ENCODE results near the gene EPHA4.
A peak's percentile ranks its signal among the peaks of the same experiment; 100 is the strongest.

The EPHA4 gene

GRCh38 chr2:221439761-221440479, 132.2 kb downstream of the EPHA4 start:
- no peak for DNase-seq (ENCODE audit: low spot score)

- DNase-seq (ENCODE audit: low spot score) = no peak
Observed at GRCh38 chr2:221437056-221437455, 135.0 kb downstream of the EPHA4 start.

- DNase-seq (ENCODE audit: low spot score) = no peak
Observed at GRCh38 chr2:221435171-221435570, 136.9 kb downstream of the EPHA4 start.

DNA sequence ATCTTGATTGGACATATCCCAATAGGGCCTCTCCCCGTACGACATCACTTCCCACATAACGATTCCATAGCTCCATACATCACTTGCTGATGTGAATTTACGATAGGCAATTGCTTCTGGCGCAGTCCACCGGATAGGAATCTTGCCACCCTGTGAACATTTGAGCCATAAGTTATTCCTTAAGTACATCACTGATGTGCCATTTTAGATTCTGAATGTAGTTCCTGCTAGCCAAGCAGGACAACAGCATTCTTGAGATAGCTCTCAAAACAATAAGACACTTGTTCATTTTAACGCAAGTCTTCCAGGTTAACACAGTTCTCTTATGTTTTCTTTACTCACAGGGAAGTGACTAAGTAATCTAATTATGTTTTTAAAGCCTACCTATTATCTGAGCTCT, 138.0 kb downstream of the EPHA4 start:
- no peak for DNase-seq (ENCODE audit: low spot score)

DNA sequence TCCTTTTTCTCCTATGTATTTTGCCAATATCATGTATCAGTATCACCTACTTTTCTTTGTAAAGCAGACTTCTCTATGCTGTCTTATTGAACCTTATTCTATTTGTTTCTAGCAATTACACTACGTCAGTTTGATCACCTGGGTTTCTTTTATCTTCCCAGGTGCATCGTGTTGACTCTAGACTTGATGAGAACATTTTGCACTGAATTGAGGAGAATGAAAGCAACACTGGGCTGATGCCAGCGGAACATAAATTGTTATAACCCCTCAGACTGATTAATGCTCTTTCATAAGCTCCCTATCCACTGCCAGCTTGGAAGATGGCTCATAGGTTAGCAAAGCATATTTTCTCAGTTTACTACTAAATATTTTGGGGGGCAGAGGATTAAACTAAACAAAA, 140.6 kb downstream of the EPHA4 start:
- DNase-seq (ENCODE audit: low spot score) = no peak

GRCh38 chr2:221429741-221430491, 142.2 kb downstream of the EPHA4 start:
- peak; percentile 55 for DNase-seq (ENCODE audit: low spot score)

DNA sequence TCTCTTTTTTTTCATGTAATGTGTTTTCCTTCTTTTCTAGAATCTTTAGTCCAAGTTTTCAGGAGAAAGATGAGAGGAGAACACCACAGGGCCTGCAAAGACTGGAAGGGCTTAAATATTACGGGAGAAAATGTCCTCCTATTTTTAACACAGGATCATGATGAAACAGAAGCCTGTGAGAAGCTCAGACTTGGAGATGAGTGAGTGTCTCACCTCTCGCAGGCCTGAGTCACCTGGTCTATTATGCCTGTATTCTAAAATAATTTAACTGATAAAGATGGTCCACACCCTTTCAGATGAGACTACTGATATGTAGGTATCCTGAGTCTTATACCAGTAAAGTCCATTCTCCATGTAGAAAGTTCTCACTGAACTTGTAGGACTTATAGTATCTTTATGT, 143.2 kb downstream of the EPHA4 start:
- DNase-seq (ENCODE audit: low spot score) = no peak

GRCh38 chr2:221426929-221427328, 145.2 kb downstream of the EPHA4 start:
- no peak for DNase-seq (ENCODE audit: low spot score)

DNA sequence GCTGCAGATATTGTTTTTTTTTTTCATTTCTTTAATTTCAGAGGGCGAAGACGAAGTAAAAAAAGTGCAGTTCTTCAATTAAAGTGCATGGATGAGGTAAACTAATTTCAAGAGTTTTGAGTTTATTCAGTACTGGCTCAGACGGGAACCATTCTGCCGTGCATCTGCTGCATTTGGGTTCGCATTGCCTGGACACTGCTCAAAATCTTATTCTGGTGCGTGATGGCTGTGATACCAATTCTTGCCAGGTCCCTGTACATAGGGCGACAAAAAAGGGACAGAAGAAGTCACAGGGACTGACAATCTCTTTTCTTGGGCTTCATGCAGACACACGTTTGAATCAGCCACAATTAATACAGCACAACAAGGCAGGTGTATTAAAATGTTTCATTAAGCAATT, 146.2 kb downstream of the EPHA4 start:
- DNase-seq (ENCODE audit: low spot score) = no peak

DNA sequence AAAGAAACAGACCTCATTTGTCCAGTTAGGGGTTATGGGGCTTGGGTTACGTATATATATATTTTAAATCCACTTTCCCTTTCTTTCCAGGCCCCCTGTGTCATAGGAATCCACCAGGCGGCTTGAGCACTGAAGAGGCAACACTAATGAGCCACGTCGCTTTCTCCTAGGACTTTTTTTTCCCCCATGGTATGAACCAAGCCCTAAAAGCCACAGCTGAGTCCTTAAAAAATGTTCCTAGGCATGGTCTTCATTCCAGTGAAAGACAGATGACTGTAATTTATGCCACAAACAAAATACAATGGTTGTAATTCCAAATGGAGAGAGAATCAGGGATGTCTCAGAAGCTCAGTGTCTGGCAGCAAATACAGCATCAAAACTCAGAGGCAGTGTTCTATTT, 146.8 kb downstream of the EPHA4 start:
- no peak for DNase-seq (ENCODE audit: low spot score)

DNA sequence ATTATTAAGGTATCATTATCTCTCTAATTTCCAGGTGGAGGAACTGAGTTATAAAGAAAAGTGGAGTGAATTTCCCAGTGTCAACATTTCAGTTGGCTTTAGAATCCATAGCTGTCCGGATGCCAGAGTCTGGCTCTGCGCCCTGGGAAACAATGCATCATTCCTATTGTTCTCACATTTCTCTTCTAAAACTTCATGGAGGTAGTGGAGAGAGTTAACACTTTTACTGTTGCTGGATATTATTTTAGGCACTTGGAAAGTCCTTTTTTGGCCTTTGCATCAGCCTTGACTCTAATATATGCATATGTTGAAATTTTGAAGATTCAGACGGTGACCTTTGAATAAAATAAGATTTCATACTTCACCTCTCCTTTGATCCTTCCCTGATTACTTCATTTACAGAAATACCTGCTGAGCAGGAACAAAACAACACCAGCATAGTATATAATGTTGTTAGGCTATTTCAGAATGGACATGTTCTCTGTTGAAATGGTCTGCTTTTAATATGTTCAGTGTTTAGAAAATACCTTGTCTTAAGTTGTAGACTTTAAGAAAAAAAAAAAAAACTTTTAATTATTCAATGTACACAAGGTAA, 148.8 kb downstream of the EPHA4 start:
- no peak for DNase-seq (ENCODE audit: low spot score)

DNA sequence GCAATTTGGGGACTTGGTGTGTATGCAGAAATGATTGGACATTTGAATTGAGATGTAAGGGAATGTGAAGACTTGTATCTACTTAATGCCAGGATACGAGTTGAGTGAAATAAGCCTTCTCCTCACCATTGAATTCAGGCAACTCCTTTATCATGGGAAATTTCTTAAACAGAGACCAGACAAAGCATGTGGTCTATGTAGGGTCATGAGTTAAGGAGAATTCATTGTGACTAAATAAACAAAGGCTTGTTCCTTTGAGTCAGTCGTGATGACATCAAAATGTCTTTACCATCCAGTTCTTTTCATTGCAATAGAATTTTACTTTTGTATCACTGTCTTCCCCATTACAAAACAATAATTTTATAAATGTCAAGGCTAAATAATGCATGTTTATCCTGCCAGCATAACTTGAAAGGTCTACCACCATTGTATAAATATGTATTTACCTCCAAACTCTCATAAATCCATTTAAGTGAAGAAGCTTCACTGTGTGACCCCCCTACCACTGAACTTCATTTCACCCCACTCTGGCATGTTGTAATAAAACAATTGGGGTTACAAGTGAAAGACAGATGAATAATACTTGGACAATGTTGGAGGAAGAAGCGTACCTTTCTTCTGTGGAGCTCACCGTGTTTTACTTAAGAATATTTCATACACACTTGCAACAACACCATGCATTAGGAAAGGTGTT, 149.4 kb downstream of the EPHA4 start:
- DNase-seq (ENCODE audit: low spot score) = no peak

DNA sequence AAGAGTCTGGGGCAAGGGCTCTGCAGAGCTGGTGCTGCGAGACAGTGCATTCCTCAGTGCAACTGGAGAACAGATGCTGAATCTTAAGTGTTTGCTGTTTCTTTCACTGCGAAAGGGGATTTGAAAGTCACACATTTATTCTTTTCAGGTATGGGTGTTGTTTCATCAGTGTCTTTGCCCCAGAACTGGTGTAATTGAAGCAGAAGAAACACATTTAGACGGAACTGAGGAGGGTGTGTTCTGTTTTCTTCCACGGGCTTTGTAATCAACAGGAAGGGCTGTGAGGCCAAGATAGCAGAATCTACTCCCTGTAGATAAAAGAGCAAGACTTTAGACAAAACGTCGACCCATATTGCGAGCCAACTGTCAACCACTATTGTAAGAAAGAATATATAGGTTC, 151.9 kb downstream of the EPHA4 start:
- no peak for DNase-seq (ENCODE audit: low spot score)

- no peak for DNase-seq (ENCODE audit: low spot score)
Observed at GRCh38 chr2:221415789-221416188, 156.3 kb downstream of the EPHA4 start.

DNA sequence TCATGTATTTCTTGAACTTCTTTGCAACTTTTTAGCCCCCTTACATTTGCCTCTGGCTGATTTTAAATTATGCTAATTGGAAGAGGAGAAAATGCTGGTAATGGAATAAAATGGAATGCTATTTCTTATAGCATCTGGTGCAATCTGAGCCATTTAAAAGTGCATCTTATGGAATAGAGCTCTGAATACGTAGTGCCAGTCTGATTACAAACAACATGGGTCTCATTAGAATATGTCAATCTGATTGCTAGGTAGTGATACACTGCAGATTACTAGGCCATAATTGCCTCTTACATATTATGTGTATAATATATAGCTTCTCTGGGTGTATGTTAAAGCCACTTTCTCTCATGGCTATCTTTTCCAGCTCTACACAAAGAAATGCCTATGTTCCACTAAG, 159.1 kb downstream of the EPHA4 start:
- DNase-seq (ENCODE audit: low spot score) = no peak

DNA sequence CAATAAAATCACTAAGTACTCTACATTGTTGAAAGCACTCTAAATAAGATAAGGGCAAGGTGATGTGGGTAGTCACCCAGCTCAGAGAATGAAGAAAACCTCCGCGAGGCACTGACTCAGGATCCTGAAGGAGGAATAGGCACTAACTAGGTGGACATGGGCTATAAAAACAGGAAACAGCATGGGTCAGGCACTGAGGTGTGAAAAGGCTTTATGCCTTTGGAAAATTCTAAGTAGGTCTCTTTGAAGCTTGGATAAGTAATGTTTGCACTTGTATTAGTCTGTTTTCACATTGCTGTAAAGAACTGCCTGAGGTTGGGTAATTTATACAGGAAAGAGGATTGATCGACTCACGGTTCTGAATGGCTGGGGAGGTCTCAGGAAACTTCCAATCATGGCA, 161.6 kb downstream of the EPHA4 start:
- DNase-seq (ENCODE audit: low spot score) = no peak

GRCh38 chr2:221407765-221408164, 164.3 kb downstream of the EPHA4 start:
- no peak for DNase-seq (ENCODE audit: low spot score)

GRCh38 chr2:221405521-221405920, 166.6 kb downstream of the EPHA4 start:
- DNase-seq (ENCODE audit: low spot score) = no peak

DNA sequence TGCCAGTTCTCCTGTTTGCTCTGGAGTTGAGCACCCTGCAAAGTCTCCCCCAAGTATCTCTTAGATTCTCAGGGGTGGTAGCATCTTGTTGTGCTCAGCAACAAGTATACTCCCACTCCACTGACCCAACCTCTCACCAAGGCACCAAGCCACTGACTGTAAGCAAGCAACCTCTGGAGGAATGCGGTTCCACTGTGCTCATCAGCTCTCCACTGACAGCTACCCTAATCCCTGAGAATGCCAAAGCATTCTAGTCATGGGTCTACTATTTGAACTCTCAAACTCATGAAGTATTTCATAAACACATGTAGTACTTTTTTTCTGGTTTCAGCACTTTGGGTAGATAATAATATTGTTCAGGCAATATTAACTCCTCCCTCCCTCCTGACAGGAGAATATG, 170.0 kb downstream of the EPHA4 start:
- no peak for DNase-seq (ENCODE audit: low spot score)

- no peak for DNase-seq (ENCODE audit: low spot score)
Observed at GRCh38 chr2:221400411-221400810, 171.7 kb downstream of the EPHA4 start.

GRCh38 chr2:221399183-221399582, 172.9 kb downstream of the EPHA4 start:
- DNase-seq (ENCODE audit: low spot score) = no peak

DNA sequence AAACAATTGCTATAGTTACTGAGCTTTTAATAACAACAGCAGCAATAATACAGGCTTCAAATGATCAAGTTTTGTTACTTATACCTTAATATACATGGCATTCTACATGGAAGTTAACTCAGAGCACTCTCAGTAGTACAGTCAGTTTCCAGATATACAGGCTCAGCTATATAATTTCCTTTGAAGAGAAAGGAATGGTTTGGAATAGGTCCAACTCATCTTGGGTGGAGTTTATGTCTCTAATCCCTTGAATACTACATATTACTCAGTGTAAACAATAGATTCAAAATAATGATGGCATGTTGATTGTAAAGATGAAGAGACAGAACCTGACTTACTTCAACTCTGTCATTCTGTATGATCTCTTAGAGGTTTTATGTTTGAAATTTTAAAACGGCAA, 174.9 kb downstream of the EPHA4 start:
- DNase-seq (ENCODE audit: low spot score) = no peak
